Loucy (cell line): Measurements from ENCODE around the gene NBEAL2.

Experiments
- EZH2phosphoT487 ChIP-seq: fragments of 200-600 bp; IDR thresholded peaks from 2 replicates; pipeline ENCODE4 v1.6.1; 2018; ENCODE audit warnings: antibody characterized with exemption, mild to moderate bottlenecking, moderate library complexity, borderline replicate concordance
- TF ChIP-seq, protein P1 (sequence below): fragments of 200-600 bp; sonication (generic); conservative IDR thresholded peaks from 2 replicates; pipeline ENCODE4 v1.5.1; 2014; ENCODE audit warnings: mild to moderate bottlenecking, antibody characterized with exemption, low read length

GRCh38 chr3:46993986-46994385 lies 14.5 kb downstream of the NBEAL2 start:
- TF ChIP-seq, protein P1, sequence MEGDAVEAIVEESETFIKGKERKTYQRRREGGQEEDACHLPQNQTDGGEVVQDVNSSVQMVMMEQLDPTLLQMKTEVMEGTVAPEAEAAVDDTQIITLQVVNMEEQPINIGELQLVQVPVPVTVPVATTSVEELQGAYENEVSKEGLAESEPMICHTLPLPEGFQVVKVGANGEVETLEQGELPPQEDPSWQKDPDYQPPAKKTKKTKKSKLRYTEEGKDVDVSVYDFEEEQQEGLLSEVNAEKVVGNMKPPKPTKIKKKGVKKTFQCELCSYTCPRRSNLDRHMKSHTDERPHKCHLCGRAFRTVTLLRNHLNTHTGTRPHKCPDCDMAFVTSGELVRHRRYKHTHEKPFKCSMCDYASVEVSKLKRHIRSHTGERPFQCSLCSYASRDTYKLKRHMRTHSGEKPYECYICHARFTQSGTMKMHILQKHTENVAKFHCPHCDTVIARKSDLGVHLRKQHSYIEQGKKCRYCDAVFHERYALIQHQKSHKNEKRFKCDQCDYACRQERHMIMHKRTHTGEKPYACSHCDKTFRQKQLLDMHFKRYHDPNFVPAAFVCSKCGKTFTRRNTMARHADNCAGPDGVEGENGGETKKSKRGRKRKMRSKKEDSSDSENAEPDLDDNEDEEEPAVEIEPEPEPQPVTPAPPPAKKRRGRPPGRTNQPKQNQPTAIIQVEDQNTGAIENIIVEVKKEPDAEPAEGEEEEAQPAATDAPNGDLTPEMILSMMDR, result no peak
- no peak for TF ChIP-seq EZH2phosphoT487
